Keratinocyte (primary cell): Measurements from ENCODE around the gene AP5Z1. TPM values are rescaled to one million over a fixed set of nuclear protein-coding genes. Genes with fewer than 3 reads are reported as not detected.

ENCODE experiments used
- DNase-seq: peaks from one replicate; pipeline ENCODE4 v3.0.0-alpha.2; 2011; ENCODE audit warnings: low read depth, missing footprints, low spot score
- FAIRE-seq: peaks from 2 replicates; lab custom pipeline; 2011; peaks lifted over from hg19 to GRCh38; lab: Jason Lieb, UNC
- H2AFZ ChIP-seq: 2 replicates; pipeline ENCODE4 v1.6.0; 2012; ENCODE audit warnings: low read length, control low read depth, inconsistent platforms; ENCODE audit not compliant: control insufficient read depth
- H3K27ac ChIP-seq: 2 replicates; pipeline ENCODE4 v1.5.1; 2011; ENCODE audit warnings: low read length; ENCODE audit not compliant: control insufficient read depth, insufficient read depth
- H3K27me3 ChIP-seq: 3 replicates; pipeline ENCODE4 v1.6.0; 2011; ENCODE audit warnings: low read length; ENCODE audit not compliant: control insufficient read depth, insufficient read depth; ENCODE audit errors: extremely low read depth
- H3K36me3 ChIP-seq, 2 experiments: 2 replicates in 1 of 2; 3 replicates in 1 of 2; pipeline ENCODE4 v1.5.1; 2011; ENCODE audit warnings: low read length in 2 of 2, mild to moderate bottlenecking in 1 of 2; ENCODE audit not compliant: control insufficient read depth in 2 of 2, insufficient read depth in 2 of 2; ENCODE audit errors: extremely low read depth in 1 of 2
- H3K4me1 ChIP-seq: 3 replicates; pipeline ENCODE4 v1.5.1; 2011; ENCODE audit warnings: low read length; ENCODE audit not compliant: control insufficient read depth, insufficient read depth; ENCODE audit errors: extremely low read depth
- H3K4me2 ChIP-seq: 3 replicates; pipeline ENCODE4 v1.6.0; 2011; ENCODE audit warnings: low read depth, low read length; ENCODE audit not compliant: control insufficient read depth, insufficient read depth; ENCODE audit errors: extremely low read depth
- H3K4me3 ChIP-seq, 3 experiments: fragments of 200-600 bp in 1 of 3; sonication (generic) in 1 of 3; 2 replicates in 2 of 3; 3 replicates in 1 of 3; pipeline ENCODE4 v1.5.1; 2011 to 2016; ENCODE audit warnings: low read length in 3 of 3, mild to moderate bottlenecking in 3 of 3, control low read depth in 2 of 3, inconsistent platforms in 1 of 3, low read depth in 1 of 3, mixed read lengths in 1 of 3, mixed run types in 1 of 3, moderate library complexity in 1 of 3; ENCODE audit not compliant: control insufficient read depth in 2 of 3, insufficient read depth in 2 of 3; ENCODE audit errors: extremely low read depth in 1 of 3
- H3K79me2 ChIP-seq: 2 replicates; pipeline ENCODE4 v1.6.0; 2012; ENCODE audit warnings: low read length; ENCODE audit not compliant: control insufficient read depth, insufficient read depth
- H3K9ac ChIP-seq: 3 replicates; pipeline ENCODE4 v1.6.0; 2011; ENCODE audit warnings: low read length; ENCODE audit not compliant: control insufficient read depth, insufficient read depth; ENCODE audit errors: extremely low read depth
- H3K9me1 ChIP-seq: 3 replicates; pipeline ENCODE4 v1.6.0; 2011; ENCODE audit warnings: low read length; ENCODE audit not compliant: control insufficient read depth, insufficient read depth; ENCODE audit errors: extremely low read depth
- H3K9me3 ChIP-seq: 2 replicates; pipeline ENCODE4 v1.5.1; 2012; ENCODE audit warnings: low read depth, low read length; ENCODE audit not compliant: control insufficient read depth
- H4K20me1 ChIP-seq: 3 replicates; pipeline ENCODE4 v1.6.0; 2011; ENCODE audit warnings: low read length; ENCODE audit not compliant: control insufficient read depth, insufficient read depth; ENCODE audit errors: extremely low read depth
- EZH2 ChIP-seq: IDR thresholded peaks from one replicate; pipeline ENCODE4 v1.6.1; 2012; ENCODE audit warnings: inconsistent platforms, mild to moderate bottlenecking, low read length, moderate library complexity
- dilution Hi-C: fragments of 300-500 bp; cut with MboI; formaldehyde crosslinking; loops from one replicate; pipeline ENCODE4 v1.7.0; 2020; ENCODE audit warnings: low sequenced_read_pairs; ENCODE audit not compliant: extremely low pct_ligation_motif_present
- polyA plus RNA-seq, 5 experiments: library from polyadenylated mRNA; depleted of rRNA in 3 of 5; stranded (reverse) in 3 of 5; stranded (forward) in 1 of 5; unstranded in 1 of 5; fragments of >200 nt; gene quantifications; 1 replicate in 1 of 5; 2 replicates in 3 of 5; 3 replicates in 1 of 5; pipeline versions ENCODE4 v1.2.1 to v1.2.3, GENCODE V29; 2011 to 2012; ENCODE audit warnings: missing spikeins in 2 of 5, low read depth in 1 of 5, low replicate concordance in 1 of 5
- TF ChIP-seq, protein P1 (sequence below), 3 experiments: IDR thresholded peaks in 1 of 3; conservative IDR thresholded peaks in 1 of 3; optimal IDR thresholded peaks in 1 of 3; 2 replicates in 2 of 3; 3 replicates in 1 of 3; pipeline versions ENCODE3 to v1.5.1; 2011; ENCODE audit warnings: low read length in 3 of 3, mild to moderate bottlenecking in 3 of 3, moderate library complexity in 2 of 3, control low read depth in 1 of 3, inconsistent platforms in 1 of 3; ENCODE audit not compliant: insufficient read depth in 2 of 3; ENCODE audit errors: extremely low read depth in 1 of 3

The AP5Z1 gene
- polyA plus RNA-seq, 1 donor (not counting 4 experiments of a cell fraction or from before 2014, with no cell fraction given) = 12.6 TPM

DNA sequence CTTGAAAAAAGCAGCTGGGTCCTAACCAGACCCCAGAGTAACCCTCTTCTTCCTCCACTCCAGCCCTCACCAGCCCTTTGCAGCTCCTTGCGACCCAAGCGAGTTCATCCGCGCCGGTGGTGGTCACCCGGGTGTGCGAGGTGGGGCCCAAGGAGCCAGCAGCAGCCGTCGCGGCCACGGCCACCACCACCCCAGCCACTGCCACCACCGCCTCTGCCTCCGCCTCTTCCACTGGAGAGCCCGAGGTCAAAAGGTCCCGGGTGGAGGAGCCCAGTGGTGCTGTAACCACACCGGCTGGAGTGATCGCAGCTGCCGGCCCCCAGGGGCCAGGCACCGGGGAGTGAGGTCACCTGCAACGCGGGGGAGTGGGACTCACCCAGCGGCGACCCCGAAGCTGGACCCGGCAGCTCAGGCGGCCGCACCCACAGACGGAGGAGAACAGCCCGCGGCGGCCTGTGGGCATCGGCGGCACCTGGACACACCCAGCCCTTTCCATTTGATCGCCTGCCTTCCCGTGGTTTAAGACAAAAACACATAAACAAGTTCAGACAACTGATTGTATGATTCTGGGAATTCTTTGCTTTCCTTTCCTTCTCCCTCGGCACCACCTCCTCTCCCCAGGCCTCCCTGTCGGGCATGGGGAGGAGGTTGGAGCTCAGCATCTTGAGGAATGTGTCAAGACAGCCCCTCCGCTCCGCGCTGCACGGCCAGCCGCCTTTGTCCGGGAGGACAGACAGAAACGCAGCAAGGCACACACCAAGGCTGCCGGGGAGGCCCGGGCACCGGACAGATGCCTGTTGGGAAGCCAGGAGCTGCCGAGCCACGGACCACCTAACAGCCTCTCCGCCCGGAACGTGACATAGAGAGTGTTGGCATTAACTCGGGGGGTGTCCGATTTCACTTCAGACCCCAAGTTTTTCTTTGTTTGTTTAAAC, 13.0 kb upstream of the AP5Z1 start:
- no peak for DNase-seq

DNA sequence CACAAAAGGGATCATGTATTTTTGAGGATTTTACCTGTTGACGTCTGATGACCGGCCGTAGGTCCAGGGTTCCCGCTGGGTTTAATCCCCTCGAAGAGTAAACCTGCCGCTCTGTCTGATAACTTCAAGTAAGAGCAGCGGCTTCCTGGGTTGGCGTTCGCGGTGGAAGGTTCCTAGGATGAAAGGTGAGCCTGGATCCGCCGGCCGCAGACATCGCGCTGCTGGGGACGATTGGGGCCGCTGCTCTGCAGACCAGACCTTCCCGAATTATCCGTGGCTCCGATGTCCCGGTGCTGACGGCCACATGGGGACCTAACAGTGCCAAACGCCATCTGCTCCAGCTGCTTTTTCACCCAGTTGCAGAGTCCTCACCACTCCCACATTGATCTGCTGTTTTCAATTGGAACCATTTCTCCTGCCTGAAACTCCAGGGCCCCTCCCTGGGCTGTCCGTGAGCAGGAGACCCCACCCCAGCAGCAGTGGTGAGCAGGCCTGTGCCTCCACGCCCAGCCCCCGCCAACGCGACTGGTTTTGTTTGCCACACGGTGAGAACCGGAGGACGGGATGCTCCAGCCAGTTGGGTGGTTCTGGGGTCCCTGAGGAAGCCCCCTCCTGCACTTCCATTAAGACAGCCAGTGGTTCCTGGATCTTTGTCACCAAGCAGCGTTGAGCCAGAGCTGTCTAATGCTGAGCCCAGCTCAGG, 12.2 kb upstream of the AP5Z1 start:
- H3K9me3 ChIP-seq = no peaks in the 10 kb centered on the region
- TF ChIP-seq, protein P1, sequence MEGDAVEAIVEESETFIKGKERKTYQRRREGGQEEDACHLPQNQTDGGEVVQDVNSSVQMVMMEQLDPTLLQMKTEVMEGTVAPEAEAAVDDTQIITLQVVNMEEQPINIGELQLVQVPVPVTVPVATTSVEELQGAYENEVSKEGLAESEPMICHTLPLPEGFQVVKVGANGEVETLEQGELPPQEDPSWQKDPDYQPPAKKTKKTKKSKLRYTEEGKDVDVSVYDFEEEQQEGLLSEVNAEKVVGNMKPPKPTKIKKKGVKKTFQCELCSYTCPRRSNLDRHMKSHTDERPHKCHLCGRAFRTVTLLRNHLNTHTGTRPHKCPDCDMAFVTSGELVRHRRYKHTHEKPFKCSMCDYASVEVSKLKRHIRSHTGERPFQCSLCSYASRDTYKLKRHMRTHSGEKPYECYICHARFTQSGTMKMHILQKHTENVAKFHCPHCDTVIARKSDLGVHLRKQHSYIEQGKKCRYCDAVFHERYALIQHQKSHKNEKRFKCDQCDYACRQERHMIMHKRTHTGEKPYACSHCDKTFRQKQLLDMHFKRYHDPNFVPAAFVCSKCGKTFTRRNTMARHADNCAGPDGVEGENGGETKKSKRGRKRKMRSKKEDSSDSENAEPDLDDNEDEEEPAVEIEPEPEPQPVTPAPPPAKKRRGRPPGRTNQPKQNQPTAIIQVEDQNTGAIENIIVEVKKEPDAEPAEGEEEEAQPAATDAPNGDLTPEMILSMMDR (optimal IDR thresholded peaks at IDR 0.05 in 1 of 3, IDR thresholded peaks at IDR 0.05 in 1 of 3, conservative IDR thresholded peaks at IDR 0.05 in 1 of 3; ENCODE audit: extremely low read depth in 1 of 3, insufficient read depth in 2 of 3, low read length in 3 of 3) = no peak
- TF ChIP-seq EZH2 = no peak
- H2AFZ ChIP-seq = no peak overlapping the region
- H3K79me2 ChIP-seq = peaks cover 16% of the 10 kb centered on the region
- peak overlapping the region; percentile 28 for H3K9ac ChIP-seq
- no peak overlapping the region for H3K4me3 ChIP-seq
- H3K4me2 ChIP-seq = no peak overlapping the region
- H3K4me1 ChIP-seq = peaks cover 10% of the 10 kb centered on the region
- dilution Hi-C loops = no loop called here
- H3K9me1 ChIP-seq = no peaks in the 10 kb centered on the region
- peaks cover 38 to 40% of the 10 kb centered on the region in 2 experiments for H3K36me3 ChIP-seq
- H3K27ac ChIP-seq = peak overlapping the region; percentile 20
- no peaks in the 10 kb centered on the region for H3K27me3 ChIP-seq
- DNase-seq = no peak
- peaks cover 2% of the 10 kb centered on the region for H4K20me1 ChIP-seq
- no peak for FAIRE-seq

More for the DNA sequence above, 13.0 kb upstream of the AP5Z1 start:
- Histone ChIP-seq H3K4me3 (peak overlapping the region in 1 of 3 experiments; percentile 22), H3K9ac (peak overlapping the region; percentile 28), H2AFZ (no peak overlapping the region), H3K9me3 (no peaks in the 10 kb centered on the region), H3K4me1 (peaks cover 10% of the 10 kb centered on the region), H3K27me3 (no peaks in the 10 kb centered on the region), H3K79me2 (peaks cover 16% of the 10 kb centered on the region), H3K27ac (peak overlapping the region; percentile 20), H3K9me1 (no peaks in the 10 kb centered on the region), H4K20me1 (peaks cover 2% of the 10 kb centered on the region), H3K36me3 (peaks cover 39 to 40% of the 10 kb centered on the region in 2 experiments), H3K4me2 (peak overlapping the region; percentile 60)
- no peak for TF ChIP-seq EZH2
- TF ChIP-seq, protein P1 (optimal IDR thresholded peaks at IDR 0.05 in 1 of 3, IDR thresholded peaks at IDR 0.05 in 1 of 3, conservative IDR thresholded peaks at IDR 0.05 in 1 of 3; ENCODE audit: extremely low read depth in 1 of 3, insufficient read depth in 2 of 3, low read length in 3 of 3) = no peak
- peak; percentile 44 for FAIRE-seq
- dilution Hi-C loops = no loop called here
